GM12878 (cell line): ENCODE measurements around the gene ATN1. TPM values are rescaled to one million over a fixed set of nuclear protein-coding genes. Genes with fewer than 3 reads are reported as not detected.

Experiments
- ATAC-seq: fragments of 200-7000 bp; cut with Tn5 transposase; 3 replicates; pipeline ENCODE4 v1.9.1; 2020; ENCODE audit warnings: mild to moderate bottlenecking, moderate library complexity
- BruUV-seq: library from RNA; stranded (reverse); fragments of 400-500 nt; replicated peaks from 2 replicates; lab custom pipeline; 2021; lab: Mats Ljungman, UMichigan
- CTCF ChIA-PET: fragments of 300-600 bp; sonication (Branson Sonifier 250); formaldehyde crosslinking; extraction: SDS; loops from one replicate; lab custom pipeline; 2021; ENCODE audit warnings: inconsistent platforms; lab: Yijun Ruan, JAX
- POLR2A ChIA-PET: fragments of 350-600 bp; formaldehyde crosslinking; extraction: SDS; loops from one replicate; lab custom pipeline; 2021; ENCODE audit warnings: inconsistent platforms; lab: Charles Lee
- RAD21 ChIA-PET: fragments of 300-600 bp; sonication (Branson Sonifier 250); formaldehyde crosslinking; loops from one replicate; lab custom pipeline; 2023; ENCODE audit warnings: antibody characterized with exemption; ENCODE audit not compliant: unreplicated experiment; lab: Charles Lee
- SMC1A ChIA-PET: fragments of 300-600 bp; sonication (Branson Sonifier 250); formaldehyde crosslinking; loops from one replicate; lab custom pipeline; 2023; ENCODE audit not compliant: unreplicated experiment, uncharacterized antibody; lab: Charles Lee
- DNase-seq: peaks from one replicate; pipeline ENCODE4 v3.0.0-alpha.2; 2011; ENCODE audit warnings: low read depth, low spot score
- FAIRE-seq: peaks from 3 replicates; lab custom pipeline; 2011; peaks lifted over from hg19 to GRCh38; lab: Jason Lieb, UNC
- H2AFZ ChIP-seq: 2 replicates; pipeline ENCODE4 v1.6.0; 2011; ENCODE audit warnings: low read depth, low read length, control low read depth; ENCODE audit not compliant: control insufficient read depth
- H3K27ac ChIP-seq: 2 replicates; pipeline ENCODE4 v1.5.1; 2011; ENCODE audit warnings: control low read depth; ENCODE audit not compliant: control insufficient read depth, insufficient read depth
- H3K27me3 ChIP-seq, 2 experiments: replicated peaks in 1 of 2; 2 replicates each; pipeline versions ENCODE4 v1.6.0 to v1.6.1; 2011; ENCODE audit warnings: low read length in 1 of 2; ENCODE audit not compliant: control insufficient read depth in 2 of 2, insufficient read depth in 2 of 2
- H3K36me3 ChIP-seq, 2 experiments: 2 replicates each; pipeline ENCODE4 v1.5.1; 2011; ENCODE audit warnings: low read length in 1 of 2; ENCODE audit not compliant: control insufficient read depth in 2 of 2, insufficient read depth in 2 of 2
- H3K4me1 ChIP-seq: 2 replicates; pipeline ENCODE4 v1.6.1; 2011; ENCODE audit warnings: mild to moderate bottlenecking, low read length, moderate library complexity, mixed read lengths; ENCODE audit not compliant: control insufficient read depth, insufficient read depth
- H3K4me2 ChIP-seq: 2 replicates; pipeline ENCODE4 v1.6.0; 2011; ENCODE audit warnings: control low read depth; ENCODE audit not compliant: control insufficient read depth, insufficient read depth
- H3K4me3 ChIP-seq: fragments of 200-600 bp; sonication (generic); 2 replicates; pipeline ENCODE4 v1.5.1; 2016
- H3K79me2 ChIP-seq: 2 replicates; pipeline ENCODE4 v1.6.0; 2011; ENCODE audit warnings: low read length; ENCODE audit not compliant: control insufficient read depth, insufficient read depth
- H3K9ac ChIP-seq: 2 replicates; pipeline ENCODE4 v1.8.0; 2011; ENCODE audit warnings: low read length, control low read depth, mixed read lengths; ENCODE audit not compliant: control insufficient read depth, insufficient read depth
- H3K9me3 ChIP-seq: replicated peaks from 3 replicates; pipeline ENCODE4 v1.5.1; 2011; ENCODE audit warnings: mild to moderate bottlenecking, low read length; ENCODE audit not compliant: control insufficient read depth, insufficient read depth
- H4K20me1 ChIP-seq: 2 replicates; pipeline ENCODE4 v1.6.0; 2011; ENCODE audit not compliant: control insufficient read depth, insufficient read depth
- ATF2 ChIP-seq: IDR thresholded peaks from 2 replicates; pipeline ENCODE4 v1.6.1; 2012; ENCODE audit warnings: low read length, inconsistent platforms
- CREB1 ChIP-seq: IDR thresholded peaks from 2 replicates; pipeline ENCODE4 v1.6.1; 2012; ENCODE audit warnings: low read depth, mild to moderate bottlenecking, inconsistent platforms
- FOS ChIP-seq: IDR thresholded peaks from 3 replicates; pipeline ENCODE4 v1.6.1; 2011; ENCODE audit warnings: borderline replicate concordance; ENCODE audit not compliant: insufficient read length; ENCODE audit errors: extremely low read depth
- HDAC6 ChIP-seq: fragments of 200-600 bp; sonication (generic); IDR thresholded peaks from one replicate; pipeline ENCODE4 v1.8.0; 2017; ENCODE audit warnings: antibody characterized with exemption; ENCODE audit not compliant: unreplicated experiment
- IKZF1 ChIP-seq: fragments of 450-650 bp; conservative IDR thresholded peaks from 2 replicates; pipeline ENCODE4 v1.6.1; 2017; ENCODE audit warnings: antibody characterized with exemption, mild to moderate bottlenecking
- PML ChIP-seq: IDR thresholded peaks from 2 replicates; pipeline ENCODE4 v1.6.1; 2012; ENCODE audit warnings: low read length, inconsistent platforms
- SREBF1 ChIP-seq: IDR thresholded peaks from 2 replicates; pipeline ENCODE4 v1.6.1; 2012; ENCODE audit warnings: mild to moderate bottlenecking, low read length
- ZBTB40 ChIP-seq: fragments of 450-650 bp; IDR thresholded peaks from 2 replicates; pipeline ENCODE4 v1.6.1; 2016; ENCODE audit warnings: mild to moderate bottlenecking, moderate library complexity, borderline replicate concordance
- WGBS: methylation state at CpG from one replicate; pipeline ENCODE4 v1.1.6; 2016; ENCODE audit warnings: low lambda C conversion rate; ENCODE audit not compliant: insufficient replicate concordance, insufficient coverage; ENCODE audit errors: missing lambda C conversion rate; 5-methylcytosine and 5-hydroxymethylcytosine counted together
- in situ Hi-C: fragments of 300-500 bp; cut with MboI; formaldehyde crosslinking; loops from 9 replicates; pipeline ENCODE4 v1.14.3; 2018; ENCODE audit warnings: mixed read lengths
- intact Hi-C: fragments of 100-400 bp; cut with micrococcal nuclease; formaldehyde crosslinking; loops from one replicate; pipeline ENCODE4 v1.14.2; 2022; ENCODE audit not compliant: unreplicated experiment
- polyA plus RNA-seq, 11 experiments: library from polyadenylated mRNA; depleted of rRNA in 4 of 11; unstranded in 6 of 11; stranded (reverse) in 5 of 11; fragments of >200 nt; fragmentation: Nextera tagmentation in 4 of 11; fragmentation: Illumina TruSeq in 1 of 11; extraction: Ambion mirVana in 4 of 11; extraction: Trizol in 1 of 11; gene quantifications; 1 replicate in 1 of 11; 2 replicates in 10 of 11; pipeline versions ENCODE4 v1.2.1 to v1.2.3, GENCODE V29; 2011 to 2016; ENCODE audit warnings: inconsistent platforms in 2 of 11, missing spikeins in 2 of 11, low read depth in 1 of 11
- total RNA-seq, 4 experiments: library from RNA; depleted of rRNA in 3 of 4; stranded (reverse); fragments of >200 nt in 3 of 4; fragmentation: Illumina TruSeq in 1 of 4; extraction: Trizol in 1 of 4; gene quantifications; 2 replicates each; pipeline versions ENCODE4 v1.2.1 to v1.2.3, GENCODE V29; 2013 to 2021
- TF ChIP-seq, protein P1 (sequence below), 3 experiments: IDR thresholded peaks in 2 of 3; conservative IDR thresholded peaks in 1 of 3; 2 replicates each; pipeline ENCODE4 v1.5.1; 2011; ENCODE audit warnings: low read depth in 3 of 3, low read length in 3 of 3, mild to moderate bottlenecking in 3 of 3, control low read depth in 2 of 3, moderate library complexity in 2 of 3, inconsistent platforms in 1 of 3, mixed read lengths in 1 of 3; ENCODE audit not compliant: control insufficient read depth in 2 of 3, insufficient read depth in 1 of 3; ENCODE audit errors: extremely low read depth in 1 of 3
- TF ChIP-seq, protein P2 (sequence below): fragments of 450-650 bp; IDR thresholded peaks from 2 replicates; pipeline ENCODE4 v1.6.1; 2017; ENCODE audit warnings: antibody characterized with exemption, mild to moderate bottlenecking, moderate library complexity

Gene ATN1
- total and polyA plus RNA-seq, 10 of the 15 experiments (the other 5 are each of a cell fraction or from before 2014, with no cell fraction given), result 0.08 to 44.5 (median 5.0) TPM

- Histone ChIP-seq H3K27me3 (no peaks in the 10 kb centered on the region), H3K79me2 (peaks cover 41% of the 10 kb centered on the region), H3K4me1 (peaks cover 17% of the 10 kb centered on the region), H3K27ac (peak overlapping the region; percentile 26; the same call in 1 of the 2 replicates), H3K36me3 (no peaks in the 10 kb centered on the region; a peak in 1 of 4 replicates), H4K20me1 (no peaks in the 10 kb centered on the region), H3K9ac (peak overlapping the region; percentile 79; the same call in 1 of the 2 replicates), H3K4me2 (peak overlapping the region; percentile 95), H2AFZ (no peak overlapping the region), H3K4me3 (peak overlapping the region; percentile 95), H3K9me3 (no peaks in the 10 kb centered on the region)
- BruUV-seq, result no TSS peak
- DNase-seq (no peak), ATAC-seq (peak; percentile 7), FAIRE-seq (no peak)
- POLR2A ChIA-PET, result interaction anchor here (1.2 to 1.8 kb wide), 4 partner anchors 8 to 89 kb away, joined by 3 to 8 read pairs (median 4); partner anchors contain the start of gene LPCAT3
- 96% methylated on average over 7 of the region's 7 CpGs for WGBS
- intact Hi-C loops, result no loop called here
- CTCF ChIA-PET, result interaction anchor here (1.0 to 2.2 kb wide), 8 partner anchors 8 to 182 kb away, joined by 3 to 9 read pairs (median 4); no protein-coding TSS in a partner anchor
- RAD21 ChIA-PET, result interaction anchor here (0.7 to 1.4 kb wide), 6 partner anchors 14 to 240 kb away, joined by 3 to 8 read pairs (median 3); partner anchors contain the start of genes C12orf57, CDCA3, LPCAT3 and RNU7-1
- SMC1A ChIA-PET, result interaction anchor here (1.3 to 1.8 kb wide), 2 partner anchors 8 to 14 kb away, joined by 4 to 5 read pairs; partner anchors contain the start of genes C12orf57 and RNU7-1
- in situ Hi-C loops, result no loop called here
- TF ChIP-seq, protein P1, sequence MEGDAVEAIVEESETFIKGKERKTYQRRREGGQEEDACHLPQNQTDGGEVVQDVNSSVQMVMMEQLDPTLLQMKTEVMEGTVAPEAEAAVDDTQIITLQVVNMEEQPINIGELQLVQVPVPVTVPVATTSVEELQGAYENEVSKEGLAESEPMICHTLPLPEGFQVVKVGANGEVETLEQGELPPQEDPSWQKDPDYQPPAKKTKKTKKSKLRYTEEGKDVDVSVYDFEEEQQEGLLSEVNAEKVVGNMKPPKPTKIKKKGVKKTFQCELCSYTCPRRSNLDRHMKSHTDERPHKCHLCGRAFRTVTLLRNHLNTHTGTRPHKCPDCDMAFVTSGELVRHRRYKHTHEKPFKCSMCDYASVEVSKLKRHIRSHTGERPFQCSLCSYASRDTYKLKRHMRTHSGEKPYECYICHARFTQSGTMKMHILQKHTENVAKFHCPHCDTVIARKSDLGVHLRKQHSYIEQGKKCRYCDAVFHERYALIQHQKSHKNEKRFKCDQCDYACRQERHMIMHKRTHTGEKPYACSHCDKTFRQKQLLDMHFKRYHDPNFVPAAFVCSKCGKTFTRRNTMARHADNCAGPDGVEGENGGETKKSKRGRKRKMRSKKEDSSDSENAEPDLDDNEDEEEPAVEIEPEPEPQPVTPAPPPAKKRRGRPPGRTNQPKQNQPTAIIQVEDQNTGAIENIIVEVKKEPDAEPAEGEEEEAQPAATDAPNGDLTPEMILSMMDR (IDR thresholded peaks at IDR 0.05 in 2 of 3, conservative IDR thresholded peaks at IDR 0.05 in 1 of 3; ENCODE audit: control insufficient read depth in 2 of 3, extremely low read depth in 1 of 3, insufficient read depth in 1 of 3, low read depth in 3 of 3, low read length in 3 of 3), result no peak
- TF ChIP-seq HDAC6, result no peak
- TF ChIP-seq, protein P2, sequence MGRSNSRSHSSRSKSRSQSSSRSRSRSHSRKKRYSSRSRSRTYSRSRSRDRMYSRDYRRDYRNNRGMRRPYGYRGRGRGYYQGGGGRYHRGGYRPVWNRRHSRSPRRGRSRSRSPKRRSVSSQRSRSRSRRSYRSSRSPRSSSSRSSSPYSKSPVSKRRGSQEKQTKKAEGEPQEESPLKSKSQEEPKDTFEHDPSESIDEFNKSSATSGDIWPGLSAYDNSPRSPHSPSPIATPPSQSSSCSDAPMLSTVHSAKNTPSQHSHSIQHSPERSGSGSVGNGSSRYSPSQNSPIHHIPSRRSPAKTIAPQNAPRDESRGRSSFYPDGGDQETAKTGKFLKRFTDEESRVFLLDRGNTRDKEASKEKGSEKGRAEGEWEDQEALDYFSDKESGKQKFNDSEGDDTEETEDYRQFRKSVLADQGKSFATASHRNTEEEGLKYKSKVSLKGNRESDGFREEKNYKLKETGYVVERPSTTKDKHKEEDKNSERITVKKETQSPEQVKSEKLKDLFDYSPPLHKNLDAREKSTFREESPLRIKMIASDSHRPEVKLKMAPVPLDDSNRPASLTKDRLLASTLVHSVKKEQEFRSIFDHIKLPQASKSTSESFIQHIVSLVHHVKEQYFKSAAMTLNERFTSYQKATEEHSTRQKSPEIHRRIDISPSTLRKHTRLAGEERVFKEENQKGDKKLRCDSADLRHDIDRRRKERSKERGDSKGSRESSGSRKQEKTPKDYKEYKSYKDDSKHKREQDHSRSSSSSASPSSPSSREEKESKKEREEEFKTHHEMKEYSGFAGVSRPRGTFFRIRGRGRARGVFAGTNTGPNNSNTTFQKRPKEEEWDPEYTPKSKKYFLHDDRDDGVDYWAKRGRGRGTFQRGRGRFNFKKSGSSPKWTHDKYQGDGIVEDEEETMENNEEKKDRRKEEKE, result no peak
- TF ChIP-seq ATF2, result no peak
- no peak for TF ChIP-seq PML
- no peak for TF ChIP-seq SREBF1
- TF ChIP-seq CREB1, result no peak
- TF ChIP-seq IKZF1, result no peak
- no peak for TF ChIP-seq FOS
- no peak for TF ChIP-seq ZBTB40
Measured at GRCh38 chr12:6929466-6930452, 2.0 kb downstream of the ATN1 start.
